ENCODE data around the gene SDK1. TPM values are rescaled to one million over a fixed set of nuclear protein-coding genes. Genes with fewer than 3 reads are reported as not detected.

Gene SDK1
- total RNA-seq, 1 donor from 2014 or later = 0.26 TPM

DNA sequence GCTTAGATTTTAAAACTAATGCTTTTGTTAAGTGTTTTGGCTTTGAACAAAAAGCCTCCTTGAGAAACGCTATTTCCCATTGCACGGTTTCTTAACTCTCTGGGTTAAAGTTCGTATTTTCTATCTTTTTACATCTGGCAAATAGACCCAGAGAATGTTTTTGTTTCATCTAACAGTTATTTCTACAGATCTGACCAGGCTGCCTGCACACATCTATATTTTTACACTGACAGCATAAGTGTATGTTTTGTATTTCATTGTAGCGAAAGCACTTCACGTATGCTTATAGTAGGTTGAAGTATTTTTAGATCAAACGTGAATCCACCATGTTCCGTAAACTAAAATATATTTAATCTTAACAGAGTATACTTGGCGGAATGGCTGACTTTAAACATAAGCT is 477.3 kb downstream of the SDK1 start:
- TF ChIP-seq, protein P1, sequence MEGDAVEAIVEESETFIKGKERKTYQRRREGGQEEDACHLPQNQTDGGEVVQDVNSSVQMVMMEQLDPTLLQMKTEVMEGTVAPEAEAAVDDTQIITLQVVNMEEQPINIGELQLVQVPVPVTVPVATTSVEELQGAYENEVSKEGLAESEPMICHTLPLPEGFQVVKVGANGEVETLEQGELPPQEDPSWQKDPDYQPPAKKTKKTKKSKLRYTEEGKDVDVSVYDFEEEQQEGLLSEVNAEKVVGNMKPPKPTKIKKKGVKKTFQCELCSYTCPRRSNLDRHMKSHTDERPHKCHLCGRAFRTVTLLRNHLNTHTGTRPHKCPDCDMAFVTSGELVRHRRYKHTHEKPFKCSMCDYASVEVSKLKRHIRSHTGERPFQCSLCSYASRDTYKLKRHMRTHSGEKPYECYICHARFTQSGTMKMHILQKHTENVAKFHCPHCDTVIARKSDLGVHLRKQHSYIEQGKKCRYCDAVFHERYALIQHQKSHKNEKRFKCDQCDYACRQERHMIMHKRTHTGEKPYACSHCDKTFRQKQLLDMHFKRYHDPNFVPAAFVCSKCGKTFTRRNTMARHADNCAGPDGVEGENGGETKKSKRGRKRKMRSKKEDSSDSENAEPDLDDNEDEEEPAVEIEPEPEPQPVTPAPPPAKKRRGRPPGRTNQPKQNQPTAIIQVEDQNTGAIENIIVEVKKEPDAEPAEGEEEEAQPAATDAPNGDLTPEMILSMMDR (IDR thresholded peaks at IDR 0.05; ENCODE audit: insufficient read depth, low read length, severe bottlenecking) = no peak
- FAIRE-seq = no peak
- H3K36me3 ChIP-seq (ENCODE audit: control insufficient read depth, insufficient read depth, low read length) = no peaks in the 10 kb centered on the region

DNA sequence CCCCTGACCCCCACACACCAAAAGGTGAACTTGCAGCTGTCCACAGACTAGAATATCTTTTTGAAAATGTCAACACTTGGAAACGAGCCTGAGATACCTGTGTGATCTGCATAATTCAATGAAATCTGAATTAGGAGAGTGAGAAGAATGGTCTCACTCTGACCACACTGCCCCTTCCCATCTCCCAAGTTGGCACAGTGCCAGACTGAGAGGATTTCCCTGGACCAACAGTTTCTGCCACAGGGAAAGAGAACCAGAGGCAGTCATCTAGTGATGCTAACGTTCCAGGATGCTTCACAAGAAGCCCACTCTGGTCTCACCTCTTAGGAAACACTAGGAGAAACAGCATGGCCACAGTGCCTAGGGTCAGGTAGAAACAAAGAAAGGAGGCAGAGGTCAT is 479.0 kb downstream of the SDK1 start:
- H3K4me3 ChIP-seq (ENCODE audit: low read depth, low read length) = no peak overlapping the region
- H3K27me3 ChIP-seq (ENCODE audit: control insufficient read depth, insufficient read depth, low read length) = no peaks in the 10 kb centered on the region
- TF ChIP-seq, protein P1 (IDR thresholded peaks at IDR 0.05; ENCODE audit: insufficient read depth, low read length, severe bottlenecking) = no peak
- no peak for FAIRE-seq
- no peaks in the 10 kb centered on the region for H3K36me3 ChIP-seq (ENCODE audit: control insufficient read depth, insufficient read depth, low read length)
- no peak for DNase-seq (ENCODE audit: low read depth)

More for the DNA sequence above, 477.3 kb downstream of the SDK1 start:
- DNase-seq (ENCODE audit: low read depth) = no peak
- H3K4me3 ChIP-seq (ENCODE audit: low read depth, low read length) = no peak overlapping the region
- H3K27me3 ChIP-seq (ENCODE audit: control insufficient read depth, insufficient read depth, low read length) = no peaks in the 10 kb centered on the region

DNA sequence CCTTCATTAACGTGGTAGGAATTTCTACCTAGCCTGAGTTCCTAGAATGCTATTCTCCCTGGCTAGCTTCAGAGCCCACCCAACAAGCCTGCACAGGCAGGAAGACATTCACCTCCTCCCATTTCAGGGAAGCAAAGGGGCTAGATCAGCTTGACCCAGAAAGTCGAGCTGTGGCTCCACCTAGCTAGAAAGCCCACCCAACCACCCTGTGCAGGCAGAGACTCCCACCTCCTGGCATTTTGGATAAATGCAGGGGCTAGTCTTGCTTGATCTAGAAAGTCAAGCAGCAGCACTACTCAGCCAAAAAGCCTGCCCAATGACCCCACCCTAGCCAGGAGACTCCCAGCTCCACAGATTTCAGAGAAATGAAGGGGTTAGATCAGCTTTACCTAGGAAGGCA is 479.5 kb downstream of the SDK1 start:
- FAIRE-seq (no peak), DNase-seq (ENCODE audit: low read depth) (no peak)
- H3K36me3 ChIP-seq (ENCODE audit: control insufficient read depth, insufficient read depth, low read length) = no peaks in the 10 kb centered on the region
- no peak overlapping the region for H3K4me3 ChIP-seq (ENCODE audit: low read depth, low read length)
- TF ChIP-seq, protein P1 (IDR thresholded peaks at IDR 0.05; ENCODE audit: insufficient read depth, low read length, severe bottlenecking) = no peak
- no peaks in the 10 kb centered on the region for H3K27me3 ChIP-seq (ENCODE audit: control insufficient read depth, insufficient read depth, low read length)

DNA sequence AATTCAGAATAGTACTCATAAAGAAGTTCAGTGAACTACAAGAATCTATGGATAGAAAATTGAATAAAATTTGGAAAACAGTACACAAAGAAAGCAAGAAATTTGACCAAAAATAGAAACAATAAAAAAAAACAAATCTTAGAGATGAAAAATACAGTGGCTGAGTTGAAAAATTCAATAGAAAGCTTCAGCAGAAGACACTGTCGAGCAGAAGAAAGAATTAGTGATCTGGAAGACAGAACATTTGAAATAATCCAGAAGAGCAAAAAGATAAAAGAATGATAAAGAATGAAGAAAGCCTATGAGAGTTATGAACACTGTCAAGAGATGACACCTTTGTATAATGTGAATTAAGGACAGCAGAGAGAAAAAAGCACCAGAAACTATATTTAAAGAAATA is 480.6 kb downstream of the SDK1 start:
- Histone ChIP-seq H3K27me3 (ENCODE audit: control insufficient read depth, insufficient read depth, low read length) (no peaks in the 10 kb centered on the region), H3K4me3 (ENCODE audit: low read depth, low read length) (no peak overlapping the region), H3K36me3 (ENCODE audit: control insufficient read depth, insufficient read depth, low read length) (no peaks in the 10 kb centered on the region)
- DNase-seq (ENCODE audit: low read depth) = no peak
- TF ChIP-seq, protein P1 (IDR thresholded peaks at IDR 0.05; ENCODE audit: insufficient read depth, low read length, severe bottlenecking) = no peak
- no peak for FAIRE-seq

DNA sequence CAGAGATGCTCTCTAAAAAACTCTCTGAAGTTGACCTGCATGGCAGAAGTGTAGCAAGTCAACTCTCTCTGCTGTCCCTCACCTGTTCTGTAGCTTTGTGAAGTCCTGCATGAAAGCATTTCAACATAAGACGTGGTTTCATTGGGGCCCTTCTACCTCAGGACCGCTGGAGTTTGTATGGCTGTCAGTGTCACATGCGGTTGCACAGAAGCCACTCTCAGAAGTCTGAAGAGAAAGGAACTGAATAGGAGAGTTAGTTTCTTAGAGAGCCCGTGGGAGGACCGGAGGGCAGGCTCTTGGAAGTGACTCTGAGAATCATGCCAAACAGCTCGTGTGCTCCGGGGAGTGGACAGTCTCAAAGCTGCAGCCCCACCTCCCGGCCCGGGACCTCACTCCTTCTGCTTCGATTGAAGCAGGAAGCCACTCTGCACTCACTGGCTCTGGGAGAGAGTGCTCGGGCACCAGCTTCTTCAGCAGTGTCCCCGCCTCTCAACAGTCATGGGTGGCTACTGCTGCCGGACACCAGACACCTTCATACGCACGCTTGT is 486.7 kb downstream of the SDK1 start:
- no peaks in the 10 kb centered on the region for H3K27me3 ChIP-seq (ENCODE audit: control insufficient read depth, insufficient read depth, low read length)
- DNase-seq (ENCODE audit: low read depth) (no peak), FAIRE-seq (no peak)
- H3K4me3 ChIP-seq (ENCODE audit: low read depth, low read length) = no peak overlapping the region
- TF ChIP-seq, protein P1 (IDR thresholded peaks at IDR 0.05; ENCODE audit: insufficient read depth, low read length, severe bottlenecking) = no peak
- H3K36me3 ChIP-seq (ENCODE audit: control insufficient read depth, insufficient read depth, low read length) = no peaks in the 10 kb centered on the region

DNA sequence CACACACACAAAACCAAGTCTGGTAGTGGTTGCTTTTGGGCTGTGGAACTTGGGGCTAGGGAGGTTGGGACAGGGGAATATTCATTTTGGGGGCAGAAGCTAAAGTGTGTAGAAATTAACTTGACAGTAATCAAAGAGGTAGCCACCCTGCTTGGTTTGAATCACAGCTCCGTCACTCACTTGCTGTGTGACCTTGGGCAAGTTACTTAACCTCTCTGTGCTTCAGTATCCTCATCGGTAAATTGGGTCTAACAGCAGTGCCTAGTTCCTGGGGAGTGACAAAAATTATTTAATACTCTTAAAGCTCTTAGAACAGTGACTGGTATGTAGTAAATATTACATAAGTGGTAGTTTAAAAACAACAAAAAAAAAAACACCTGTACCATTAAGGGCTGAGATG is 489.8 kb downstream of the SDK1 start:
- DNase-seq (ENCODE audit: low read depth) (no peak), FAIRE-seq (no peak)
- no peaks in the 10 kb centered on the region for H3K36me3 ChIP-seq (ENCODE audit: control insufficient read depth, insufficient read depth, low read length)
- TF ChIP-seq, protein P1 (IDR thresholded peaks at IDR 0.05; ENCODE audit: insufficient read depth, low read length, severe bottlenecking) = no peak
- no peak overlapping the region for H3K4me3 ChIP-seq (ENCODE audit: low read depth, low read length)
- H3K27me3 ChIP-seq (ENCODE audit: control insufficient read depth, insufficient read depth, low read length) = no peaks in the 10 kb centered on the region
